Transverse colon (tissue), 4 donors: ENCODE results near the gene NPTX2.

ENCODE experiments used
- EP300 ChIP-seq: sonication (generic); formaldehyde crosslinking; IDR thresholded peaks from one replicate; pipeline ENCODE4 v1.6.1; 2017; ENCODE audit warnings: antibody characterized with exemption, low read depth
- POLR2A ChIP-seq: fragments of 450-650 bp; IDR thresholded peaks from one replicate; pipeline ENCODE4 v1.6.1; 2016; ENCODE audit warnings: antibody characterized with exemption, mild to moderate bottlenecking, moderate library complexity
- POLR2AphosphoS5 ChIP-seq, 3 donors: sonication (generic); formaldehyde crosslinking; IDR thresholded peaks; one replicate each; pipeline ENCODE4 v1.6.1; 2016; ENCODE audit warnings: antibody characterized with exemption in 3 of 3
- TF ChIP-seq, protein P1 (sequence below), 5 experiments: fragments of 200-600 bp in 3 of 5; fragments of 450-650 bp in 2 of 5; sonication (generic) in 3 of 5; IDR thresholded peaks; 1 replicate in 2 of 5; 2 replicates in 3 of 5; pipeline ENCODE4 v1.5.1; 2016 to 2017; ENCODE audit warnings: antibody characterized with exemption in 5 of 5, inconsistent platforms in 3 of 5, mild to moderate bottlenecking in 2 of 5, moderate library complexity in 1 of 5

DNA sequence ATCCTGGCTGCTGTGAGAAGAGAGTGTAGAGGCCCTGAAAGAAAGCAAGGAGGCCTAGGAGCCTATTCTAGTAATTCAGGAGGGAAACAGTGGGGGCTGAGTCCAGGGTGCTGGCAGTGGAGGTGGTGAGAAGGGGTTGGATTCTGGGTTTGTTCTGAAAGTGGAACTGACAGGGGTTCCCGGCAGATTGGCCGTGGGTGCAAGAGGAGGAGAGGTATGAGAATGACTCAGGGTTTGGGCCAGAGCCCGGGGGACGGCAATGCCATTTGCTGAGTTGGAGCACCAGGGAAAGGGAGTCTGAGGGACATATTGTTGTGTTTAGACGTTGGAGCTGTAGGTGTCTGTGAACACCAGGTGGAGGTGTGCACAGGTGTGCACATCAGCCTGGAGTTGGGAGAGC is 38.5 kb downstream of the NPTX2 start:
- TF ChIP-seq, protein P1, sequence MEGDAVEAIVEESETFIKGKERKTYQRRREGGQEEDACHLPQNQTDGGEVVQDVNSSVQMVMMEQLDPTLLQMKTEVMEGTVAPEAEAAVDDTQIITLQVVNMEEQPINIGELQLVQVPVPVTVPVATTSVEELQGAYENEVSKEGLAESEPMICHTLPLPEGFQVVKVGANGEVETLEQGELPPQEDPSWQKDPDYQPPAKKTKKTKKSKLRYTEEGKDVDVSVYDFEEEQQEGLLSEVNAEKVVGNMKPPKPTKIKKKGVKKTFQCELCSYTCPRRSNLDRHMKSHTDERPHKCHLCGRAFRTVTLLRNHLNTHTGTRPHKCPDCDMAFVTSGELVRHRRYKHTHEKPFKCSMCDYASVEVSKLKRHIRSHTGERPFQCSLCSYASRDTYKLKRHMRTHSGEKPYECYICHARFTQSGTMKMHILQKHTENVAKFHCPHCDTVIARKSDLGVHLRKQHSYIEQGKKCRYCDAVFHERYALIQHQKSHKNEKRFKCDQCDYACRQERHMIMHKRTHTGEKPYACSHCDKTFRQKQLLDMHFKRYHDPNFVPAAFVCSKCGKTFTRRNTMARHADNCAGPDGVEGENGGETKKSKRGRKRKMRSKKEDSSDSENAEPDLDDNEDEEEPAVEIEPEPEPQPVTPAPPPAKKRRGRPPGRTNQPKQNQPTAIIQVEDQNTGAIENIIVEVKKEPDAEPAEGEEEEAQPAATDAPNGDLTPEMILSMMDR (IDR thresholded peaks at IDR 0.05) = no peak
- TF ChIP-seq POLR2AphosphoS5 (IDR thresholded peaks at IDR 0.05) (no peak), POLR2A (no peak), EP300 (no peak)
